Measurements from ENCODE around the gene RAET1E. TPM values are rescaled to one million over a fixed set of nuclear protein-coding genes. Genes with fewer than 3 reads are reported as not detected.
"Not testable (repeated sequence)": the region's sequence is repeated elsewhere in the genome, so short reads cannot be mapped to it uniquely, and the experiment has no call there.

RAET1E gene
- total RNA-seq, 1 donor from 2014 or later = not detected

DNA sequence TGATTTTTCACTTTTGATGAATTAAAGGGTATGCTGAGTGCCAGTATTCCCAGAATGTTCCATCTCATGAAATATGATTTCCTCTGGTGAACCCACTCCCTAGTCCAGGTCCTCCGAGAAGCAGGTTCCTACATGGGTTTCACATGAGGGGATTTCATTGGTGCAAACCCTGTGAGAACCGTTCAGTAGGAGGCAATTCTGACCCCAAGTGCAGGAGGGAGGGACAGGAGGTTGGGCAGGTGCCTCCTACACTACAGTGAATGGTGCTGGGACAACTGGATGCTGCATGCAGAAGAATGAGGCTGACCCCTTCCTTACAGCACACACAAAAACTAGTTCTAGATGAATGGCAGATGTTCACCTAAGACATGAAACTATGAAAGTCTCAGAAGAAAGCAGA lies 38.8 kb upstream of the RAET1E start:
- Mint-ChIP-seq H3K27ac (no peak overlapping the region), H3K27me3 (peaks cover 84% of the 10 kb centered on the region), H3K9me3 (no peaks in the 10 kb centered on the region), H3K4me1 (peaks cover 39% of the 10 kb centered on the region), H3K4me3 (no peak overlapping the region), H3K36me3 (ENCODE audit: low read depth) (peaks cover 2% of the 10 kb centered on the region)
- DNase-seq = no peak
- intact Hi-C loops (cut with micrococcal nuclease) = loop anchor here (10.0 kb wide), 1 partner anchor 878 kb away; no protein-coding TSS in a partner anchor

DNA sequence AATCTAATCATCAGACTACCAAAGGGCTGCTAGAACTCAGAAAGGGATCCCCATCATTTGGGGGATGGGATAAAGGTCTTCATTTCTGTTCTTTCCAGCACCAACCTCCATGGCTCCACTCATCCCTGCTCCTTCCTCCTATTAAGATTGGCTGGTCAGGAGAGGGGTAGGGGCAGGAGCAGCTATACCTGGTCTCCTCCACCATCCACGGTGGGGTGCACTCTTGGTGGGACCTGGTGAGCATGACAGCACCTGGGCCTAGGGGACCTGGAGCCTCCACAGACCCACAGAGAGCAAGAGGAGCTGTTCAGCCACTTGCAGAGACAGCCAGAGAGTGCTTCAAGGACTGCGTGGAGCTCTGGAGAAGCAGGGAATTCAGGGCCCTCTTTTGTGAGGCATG lies 37.8 kb upstream of the RAET1E start:
- Mint-ChIP-seq H3K9me3 (no peaks in the 10 kb centered on the region), H3K4me3 (no peak overlapping the region), H3K36me3 (ENCODE audit: low read depth) (peaks cover 2% of the 10 kb centered on the region), H3K27me3 (peaks cover 87% of the 10 kb centered on the region), H3K27ac (no peak overlapping the region), H3K4me1 (peaks cover 34% of the 10 kb centered on the region)
- DNase-seq = no peak
- intact Hi-C loops (cut with micrococcal nuclease) = loop anchor here (2.0 to 10.0 kb wide), 2 partner anchors 15 to 879 kb away; no protein-coding TSS in a partner anchor

DNA sequence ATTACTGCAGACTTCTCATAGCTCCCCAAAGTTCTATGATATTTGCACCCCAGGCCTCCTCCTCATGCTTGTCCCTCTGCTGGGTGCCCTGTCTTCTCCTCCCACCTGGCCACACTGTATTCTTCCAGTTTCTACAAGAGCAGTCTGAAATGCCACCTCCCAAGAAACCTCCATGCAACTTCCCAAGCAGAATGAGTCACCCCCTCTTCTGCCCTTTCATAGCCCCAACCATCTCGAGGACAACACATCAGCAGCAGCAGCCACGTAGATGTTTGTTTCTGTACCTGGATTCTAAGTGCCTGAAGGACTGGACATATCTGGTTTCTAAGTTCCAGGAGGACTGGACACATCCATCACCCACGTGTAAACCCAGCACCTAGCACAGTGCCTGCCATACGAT lies 37.3 kb upstream of the RAET1E start:
- no peak overlapping the region for H3K4me3 Mint-ChIP-seq
- H3K4me1 Mint-ChIP-seq = peaks cover 30% of the 10 kb centered on the region
- intact Hi-C loops (cut with micrococcal nuclease) = loop anchor here (2.0 to 10.0 kb wide), 2 partner anchors 16 to 880 kb away; no protein-coding TSS in a partner anchor
- H3K27me3 Mint-ChIP-seq = peaks cover 87% of the 10 kb centered on the region
- no peak for DNase-seq
- H3K27ac Mint-ChIP-seq = no peak overlapping the region
- no peaks in the 10 kb centered on the region for H3K9me3 Mint-ChIP-seq
- H3K36me3 Mint-ChIP-seq (ENCODE audit: low read depth) = no peaks in the 10 kb centered on the region

DNA sequence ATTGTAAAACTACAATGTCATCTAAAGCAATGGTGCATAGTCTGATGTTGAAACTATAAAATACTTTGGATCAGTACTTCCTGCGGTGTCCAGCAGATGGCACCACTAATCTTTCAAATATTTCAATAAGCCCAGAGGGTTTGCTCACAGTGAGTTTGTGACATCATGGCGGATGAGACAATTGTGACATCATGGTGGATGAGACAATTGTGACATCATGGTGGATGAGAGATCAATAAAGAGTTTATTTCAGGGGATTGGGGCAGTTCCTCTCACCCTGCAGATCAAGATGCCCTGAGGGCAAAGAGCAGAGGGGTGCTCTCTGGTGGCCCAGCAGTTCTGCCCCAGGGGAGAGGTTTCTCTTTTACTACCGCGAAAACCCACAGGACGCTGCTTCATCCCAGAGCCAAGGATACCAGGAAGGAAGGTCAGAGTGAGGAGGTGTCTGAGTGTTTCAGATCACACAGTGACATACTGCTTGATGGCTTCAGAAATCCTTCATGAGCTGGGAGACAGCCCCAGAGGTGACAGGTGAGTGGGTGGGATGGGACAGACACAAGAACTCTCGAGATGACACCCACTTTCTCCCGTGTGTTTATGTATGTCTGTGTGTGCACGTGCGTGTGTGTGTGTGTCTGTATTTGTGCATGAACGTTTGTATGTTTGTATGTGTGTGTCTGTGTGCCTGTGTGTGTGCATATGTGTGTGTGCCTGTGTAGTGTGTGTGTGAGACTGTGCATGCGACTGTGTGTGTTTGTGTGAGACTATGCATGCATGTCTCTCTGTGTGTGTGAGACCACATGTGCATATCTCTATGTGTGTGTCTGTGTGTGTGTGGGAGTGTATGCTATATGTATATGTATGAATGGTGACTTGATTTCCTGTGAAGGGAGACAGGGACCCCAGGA lies 36.6 kb upstream of the RAET1E start:
- intact Hi-C loops (cut with micrococcal nuclease) = loop anchor here (1.0 to 10.0 kb wide), 4 partner anchors 16 to 880 kb away; no protein-coding TSS in a partner anchor
- Mint-ChIP-seq H3K9me3 (no peaks in the 10 kb centered on the region), H3K4me3 (no peak overlapping the region), H3K27ac (no peak overlapping the region), H3K36me3 (ENCODE audit: low read depth) (no peaks in the 10 kb centered on the region), H3K4me1 (peaks cover 25% of the 10 kb centered on the region), H3K27me3 (peaks cover 88% of the 10 kb centered on the region)
- DNase-seq = peak; percentile 92

DNA sequence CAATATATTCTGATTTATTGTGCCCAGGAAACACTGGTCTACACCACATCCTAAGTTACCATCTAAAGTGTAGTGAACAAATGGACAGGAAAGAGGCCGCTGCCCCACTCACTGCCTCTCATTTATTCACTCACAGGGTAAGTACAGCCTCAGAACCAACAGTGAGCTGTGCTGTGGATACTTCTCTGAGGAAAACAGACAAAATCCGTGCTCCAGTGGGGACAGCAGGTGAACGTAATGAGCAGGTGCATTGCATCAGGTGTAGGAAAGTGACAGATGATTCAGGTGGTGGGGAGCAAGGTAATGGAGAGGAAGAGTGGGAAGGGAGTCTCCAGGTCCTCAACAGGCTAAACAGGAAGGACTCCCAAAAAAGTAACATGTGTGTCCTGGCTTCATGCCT lies 35.5 kb upstream of the RAET1E start:
- DNase-seq = no peak
- H3K4me1 Mint-ChIP-seq = peaks cover 17% of the 10 kb centered on the region
- no peak overlapping the region for H3K27ac Mint-ChIP-seq
- no peaks in the 10 kb centered on the region for H3K9me3 Mint-ChIP-seq
- intact Hi-C loops (cut with micrococcal nuclease) = loop anchor here (5.0 to 10.0 kb wide), 2 partner anchors 464 to 881 kb away; no protein-coding TSS in a partner anchor
- H3K36me3 Mint-ChIP-seq (ENCODE audit: low read depth) = no peaks in the 10 kb centered on the region
- no peak overlapping the region for H3K4me3 Mint-ChIP-seq
- H3K27me3 Mint-ChIP-seq = peaks cover 91% of the 10 kb centered on the region

DNA sequence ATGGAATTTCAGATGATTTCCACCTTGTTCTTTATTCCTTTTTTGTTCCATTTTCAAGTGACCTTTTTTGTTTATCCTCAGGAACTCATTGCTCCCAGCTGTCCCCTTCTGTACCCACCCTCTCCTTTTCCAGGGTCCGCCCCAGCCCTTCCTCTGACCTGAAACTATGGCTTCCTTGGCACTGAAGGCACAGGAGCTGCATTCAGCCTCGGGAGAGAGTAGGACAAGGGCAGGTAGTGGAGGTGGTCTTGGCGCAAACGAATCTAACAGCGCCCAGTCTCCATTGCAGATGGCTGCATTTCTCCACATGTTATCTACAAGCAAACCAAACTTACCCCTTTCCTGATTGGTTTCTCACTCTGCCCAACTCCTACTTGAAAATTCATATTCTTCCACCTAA lies 35.1 kb upstream of the RAET1E start:
- Mint-ChIP-seq H3K27ac (no peak overlapping the region), H3K27me3 (peaks cover 92% of the 10 kb centered on the region), H3K36me3 (ENCODE audit: low read depth) (no peaks in the 10 kb centered on the region), H3K4me1 (peaks cover 15% of the 10 kb centered on the region), H3K9me3 (no peaks in the 10 kb centered on the region), H3K4me3 (no peak overlapping the region)
- DNase-seq = no peak
- intact Hi-C loops (cut with micrococcal nuclease) = loop anchor here (5.0 to 10.0 kb wide), 2 partner anchors 464 to 882 kb away; no protein-coding TSS in a partner anchor

DNA sequence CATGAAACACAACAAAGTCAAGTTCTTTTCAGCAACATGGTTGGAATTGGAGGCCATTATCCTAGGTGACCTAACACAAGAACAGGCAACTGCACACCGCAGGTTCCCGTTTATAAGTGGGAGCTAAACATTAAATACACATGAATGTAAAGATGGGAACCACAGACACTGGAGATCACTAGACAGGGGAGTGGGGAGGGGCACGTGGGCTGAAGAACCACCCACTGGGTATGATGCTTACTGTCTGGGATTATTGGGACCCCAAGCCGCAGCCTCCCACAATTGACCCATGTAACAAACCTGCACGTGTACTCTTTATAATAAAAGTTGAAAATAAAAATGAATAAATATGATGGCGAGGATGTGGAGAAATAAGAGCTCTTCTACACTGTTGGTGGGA lies 33.6 kb upstream of the RAET1E start:
- H3K36me3 Mint-ChIP-seq (ENCODE audit: low read depth) = no peaks in the 10 kb centered on the region

DNA sequence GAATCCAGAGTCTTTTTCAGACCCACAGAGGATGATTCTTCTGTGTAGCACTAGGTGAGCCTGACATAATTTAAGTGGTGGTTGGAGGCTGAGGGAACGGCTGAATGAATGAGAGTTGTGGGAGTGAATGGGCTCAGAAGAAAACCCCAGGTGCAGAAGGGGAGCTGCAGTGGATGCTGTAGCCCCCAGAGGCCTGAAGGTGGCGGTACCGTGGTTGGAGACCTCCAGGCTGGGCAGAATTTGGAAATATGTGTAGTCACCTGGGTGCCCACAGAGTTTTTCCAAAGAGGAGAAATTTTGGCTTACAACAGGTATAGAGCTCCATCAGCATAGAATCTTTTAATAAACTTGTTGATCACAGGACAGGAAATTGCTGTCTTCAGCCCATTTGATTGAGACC lies 31.5 kb upstream of the RAET1E start:
- no peak overlapping the region for H3K4me3 Mint-ChIP-seq

More for the DNA sequence above, 33.6 kb upstream of the RAET1E start:
- Mint-ChIP-seq H3K9me3 (no peaks in the 10 kb centered on the region), H3K4me3 (no peak overlapping the region), H3K27me3 (peaks cover 88% of the 10 kb centered on the region), H3K4me1 (peaks cover 13% of the 10 kb centered on the region), H3K27ac (no peak overlapping the region)
- DNase-seq = no peak
- intact Hi-C loops (cut with micrococcal nuclease) = loop anchor here (5.0 to 10.0 kb wide), 2 partner anchors 466 to 883 kb away; no protein-coding TSS in a partner anchor

DNA sequence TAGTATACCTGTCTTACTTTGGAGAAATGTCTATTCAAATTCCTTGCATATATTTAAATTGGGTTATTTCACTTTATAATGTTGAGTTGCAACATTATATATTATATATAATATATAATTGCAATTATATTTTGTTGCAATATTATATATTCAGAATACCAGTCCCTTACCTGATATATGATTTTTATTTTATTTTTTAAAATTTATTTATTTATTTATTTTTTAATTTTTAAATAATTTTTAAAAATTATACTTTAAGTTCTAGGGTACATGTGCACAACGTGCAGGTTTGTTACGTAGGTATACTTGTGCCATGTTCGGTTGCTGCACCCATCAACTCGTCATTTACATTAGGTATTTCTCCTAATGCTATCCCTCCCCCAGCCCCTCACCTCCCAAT lies 29.1 kb upstream of the RAET1E start:
- H3K36me3 Mint-ChIP-seq (ENCODE audit: low read depth); H3K4me3 Mint-ChIP-seq; intact Hi-C loops (cut with micrococcal nuclease); H3K9me3 Mint-ChIP-seq; H3K27ac Mint-ChIP-seq; DNase-seq: not testable (repeated sequence)
- peaks cover 87% of the 10 kb centered on the region for H3K27me3 Mint-ChIP-seq
- peaks cover 20% of the 10 kb centered on the region for H3K4me1 Mint-ChIP-seq

More for the DNA sequence above, 31.5 kb upstream of the RAET1E start:
- DNase-seq = no peak
- intact Hi-C loops (cut with micrococcal nuclease) = no loop called here
- H3K27me3 Mint-ChIP-seq = peaks cover 83% of the 10 kb centered on the region
- H3K4me1 Mint-ChIP-seq = peaks cover 12% of the 10 kb centered on the region
- H3K9me3 Mint-ChIP-seq = no peaks in the 10 kb centered on the region
- no peak overlapping the region for H3K27ac Mint-ChIP-seq
- H3K36me3 Mint-ChIP-seq (ENCODE audit: low read depth) = no peaks in the 10 kb centered on the region

DNA sequence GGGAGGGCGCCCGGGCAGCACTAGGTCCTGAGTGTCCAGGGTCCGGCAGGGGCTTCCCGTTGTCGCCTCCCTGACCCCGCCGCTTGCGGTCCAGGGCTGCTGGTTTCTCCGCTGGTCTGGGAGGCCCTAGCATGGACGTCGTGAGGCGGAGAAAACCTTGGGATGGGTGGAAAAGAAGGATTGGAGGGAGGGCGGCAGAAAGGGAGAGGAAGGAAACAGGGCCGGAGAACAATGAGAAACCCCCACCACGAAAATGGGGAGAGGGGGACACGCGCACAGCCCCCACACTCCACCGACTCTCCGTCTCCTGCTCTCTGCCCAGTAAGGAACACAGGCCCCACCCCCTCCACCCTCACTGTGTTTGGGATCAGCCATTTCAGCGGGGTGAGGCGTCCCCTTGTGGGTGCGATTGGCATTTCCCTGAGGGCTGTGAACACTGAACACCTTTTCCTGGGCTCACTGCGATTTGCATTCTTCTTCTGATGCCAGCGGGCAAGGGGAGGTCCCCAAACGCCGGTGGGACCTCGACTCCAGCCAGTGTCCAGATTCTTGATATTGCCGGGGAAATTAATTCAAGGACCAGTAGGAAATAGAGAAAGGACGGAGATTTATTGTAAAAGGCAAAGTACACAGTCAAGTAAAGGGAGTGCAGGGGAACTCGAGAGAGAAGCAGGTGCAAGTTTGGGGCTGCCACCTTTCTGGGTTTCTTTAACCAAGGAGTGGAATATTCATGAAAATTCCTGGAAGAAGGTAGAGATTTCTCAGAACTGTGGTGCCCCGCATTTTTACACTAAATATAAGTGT lies 28.3 kb upstream of the RAET1E start:
- H3K4me1 Mint-ChIP-seq = peaks cover 20% of the 10 kb centered on the region
- H3K27me3 Mint-ChIP-seq = peaks cover 87% of the 10 kb centered on the region
- no peaks in the 10 kb centered on the region for H3K36me3 Mint-ChIP-seq (ENCODE audit: low read depth)
- H3K27ac Mint-ChIP-seq = no peak overlapping the region
- H3K4me3 Mint-ChIP-seq = peak overlapping the region; percentile 76
- intact Hi-C loops (cut with micrococcal nuclease) = loop anchor here (1.0 to 2.0 kb wide), 2 partner anchors 92 to 201 kb away; no protein-coding TSS in a partner anchor
- H3K9me3 Mint-ChIP-seq = no peaks in the 10 kb centered on the region
- peak; percentile 94 for DNase-seq

DNA sequence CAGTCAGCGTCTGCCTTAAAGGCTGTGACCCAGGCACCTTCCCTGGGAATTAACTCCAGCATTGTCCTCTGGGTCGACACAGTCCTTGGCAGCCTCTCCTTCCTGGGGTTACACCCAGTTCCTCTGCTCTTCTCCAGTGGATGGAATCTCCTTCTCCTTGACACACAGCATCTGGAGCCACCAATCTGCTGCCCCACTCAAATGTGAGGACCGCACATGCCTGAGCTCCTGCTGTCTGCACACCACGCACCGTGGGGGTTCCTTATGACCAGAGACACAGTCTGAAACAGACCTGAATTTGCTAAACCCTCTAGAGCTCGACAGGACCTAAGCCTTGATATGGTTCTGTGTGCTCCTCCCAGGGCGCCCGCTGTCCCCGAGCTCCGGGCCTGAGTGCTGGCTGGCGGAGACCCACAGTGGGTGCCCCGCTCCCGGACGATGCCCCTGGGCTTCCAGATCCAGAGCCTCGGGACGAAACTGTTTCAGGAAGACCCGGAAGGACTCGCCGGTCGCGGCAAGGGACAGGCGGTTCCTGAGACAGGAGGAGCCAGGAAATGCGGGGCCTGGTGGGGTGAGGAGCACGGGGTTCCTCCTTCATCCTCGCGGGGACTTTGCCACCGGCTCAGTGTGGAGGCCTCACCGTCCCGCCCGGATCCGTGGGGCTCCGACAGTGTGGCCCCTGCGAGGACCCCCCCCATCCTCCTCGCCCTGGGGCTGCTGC lies 27.5 kb upstream of the RAET1E start:
- Mint-ChIP-seq H3K4me3 (peak overlapping the region; percentile 76), H3K27ac (no peak overlapping the region), H3K36me3 (ENCODE audit: low read depth) (no peaks in the 10 kb centered on the region), H3K9me3 (no peaks in the 10 kb centered on the region), H3K4me1 (peaks cover 20% of the 10 kb centered on the region), H3K27me3 (peaks cover 86% of the 10 kb centered on the region)
- peak; percentile 71 for DNase-seq
- intact Hi-C loops (cut with micrococcal nuclease) = loop anchor here (2.0 kb wide), 1 partner anchor 201 kb away; no protein-coding TSS in a partner anchor

DNA sequence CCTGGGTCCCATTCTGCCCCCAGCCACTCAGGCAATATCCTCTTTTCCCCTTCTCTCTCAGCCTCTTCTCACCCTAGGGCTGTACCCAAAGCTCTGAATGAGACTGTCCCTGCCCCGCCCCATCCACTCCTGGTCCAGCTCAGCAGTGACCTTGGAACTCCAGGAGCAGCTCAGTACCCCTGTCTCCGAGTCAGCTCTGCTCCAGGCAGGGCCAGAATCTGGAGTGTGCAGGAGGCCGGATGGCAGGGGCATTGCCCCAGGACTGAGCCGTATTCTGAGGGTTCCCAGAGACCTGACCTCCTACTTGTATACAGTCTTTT lies 27.0 kb upstream of the RAET1E start:
- Mint-ChIP-seq H3K27ac (no peak overlapping the region), H3K9me3 (no peaks in the 10 kb centered on the region), H3K4me3 (peak overlapping the region; percentile 5), H3K36me3 (ENCODE audit: low read depth) (no peaks in the 10 kb centered on the region), H3K27me3 (peaks cover 85% of the 10 kb centered on the region), H3K4me1 (peaks cover 20% of the 10 kb centered on the region)
- no peak for DNase-seq
- intact Hi-C loops (cut with micrococcal nuclease) = loop anchor here (2.0 to 5.0 kb wide), 2 partner anchors 200 to 358 kb away; partner anchors contain the start of gene GINM1
